Measurements from ENCODE around the gene DHRS7B.

- TF ChIP-seq, protein P1, sequence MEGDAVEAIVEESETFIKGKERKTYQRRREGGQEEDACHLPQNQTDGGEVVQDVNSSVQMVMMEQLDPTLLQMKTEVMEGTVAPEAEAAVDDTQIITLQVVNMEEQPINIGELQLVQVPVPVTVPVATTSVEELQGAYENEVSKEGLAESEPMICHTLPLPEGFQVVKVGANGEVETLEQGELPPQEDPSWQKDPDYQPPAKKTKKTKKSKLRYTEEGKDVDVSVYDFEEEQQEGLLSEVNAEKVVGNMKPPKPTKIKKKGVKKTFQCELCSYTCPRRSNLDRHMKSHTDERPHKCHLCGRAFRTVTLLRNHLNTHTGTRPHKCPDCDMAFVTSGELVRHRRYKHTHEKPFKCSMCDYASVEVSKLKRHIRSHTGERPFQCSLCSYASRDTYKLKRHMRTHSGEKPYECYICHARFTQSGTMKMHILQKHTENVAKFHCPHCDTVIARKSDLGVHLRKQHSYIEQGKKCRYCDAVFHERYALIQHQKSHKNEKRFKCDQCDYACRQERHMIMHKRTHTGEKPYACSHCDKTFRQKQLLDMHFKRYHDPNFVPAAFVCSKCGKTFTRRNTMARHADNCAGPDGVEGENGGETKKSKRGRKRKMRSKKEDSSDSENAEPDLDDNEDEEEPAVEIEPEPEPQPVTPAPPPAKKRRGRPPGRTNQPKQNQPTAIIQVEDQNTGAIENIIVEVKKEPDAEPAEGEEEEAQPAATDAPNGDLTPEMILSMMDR (IDR thresholded peaks at IDR 0.05) = no peak
- no peak for TF ChIP-seq ZFX (IDR thresholded peaks at IDR 0.05; ENCODE audit: borderline replicate concordance)
These were observed 18.1 kb upstream of the DHRS7B start for GRCh38 chr17:21108651-21109050.

All from 22Rv1 (cell line).